B cell (primary cell): ENCODE measurements around the gene KLHL22. TPM values are rescaled to one million over a fixed set of nuclear protein-coding genes. Genes with fewer than 3 reads are reported as not detected.

Experiments used
- ATAC-seq: fragments of 200-7000 bp; cut with Tn5 transposase; one replicate; pipeline ENCODE4 v1.10.0; 2021; ENCODE audit warnings: low read depth, mild to moderate bottlenecking, moderate number of reproducible peaks, moderate library complexity
- CTCF ChIA-PET: fragments of 350-600 bp; sonication (Branson Sonifier 250); formaldehyde crosslinking; loops from one replicate; lab custom pipeline; 2021; ENCODE audit warnings: antibody characterized with exemption, inconsistent platforms; lab: Charles Lee
- POLR2A ChIA-PET: fragments of 350-600 bp; sonication (Branson Sonifier 250); formaldehyde crosslinking; loops from one replicate; lab custom pipeline; 2021; ENCODE audit warnings: antibody characterized with exemption; lab: Charles Lee
- DNase-seq: peaks from one replicate; pipeline ENCODE4 v3.0.0; 2013
- H2AFZ ChIP-seq: 2 replicates; pipeline ENCODE4 v1.6.1; 2012; ENCODE audit warnings: mild to moderate bottlenecking, low read depth, low read length; ENCODE audit not compliant: insufficient read depth, poor library complexity, severe bottlenecking
- H3K27ac ChIP-seq, 2 donors: 1 replicate in 1 of 2; 2 replicates in 1 of 2; pipeline ENCODE4 v1.5.1; 2012 to 2013; ENCODE audit warnings: low read length in 2 of 2, mild to moderate bottlenecking in 2 of 2, moderate library complexity in 1 of 2
- H3K27me3 ChIP-seq, 4 experiments: fragments of 200-600 bp in 1 of 4; sonication (generic) in 1 of 4; replicated peaks in 1 of 4; 1 replicate in 2 of 4; 2 replicates in 2 of 4; pipeline versions ENCODE4 v1.6.1 to v1.7.0; 2013 to 2016; ENCODE audit warnings: low read length in 3 of 4, mild to moderate bottlenecking in 2 of 4, mixed read lengths in 1 of 4, moderate library complexity in 1 of 4; ENCODE audit not compliant: insufficient read depth in 4 of 4, control insufficient read depth in 3 of 4; ENCODE audit errors: control extremely low read depth in 1 of 4
- H3K36me3 ChIP-seq, 2 experiments: replicated peaks in 1 of 2; 1 replicate in 1 of 2; 2 replicates in 1 of 2; pipeline versions ENCODE4 v1.6.1 to v1.7.1; 2013; ENCODE audit warnings: low read length in 1 of 2; ENCODE audit not compliant: insufficient read depth in 2 of 2, control insufficient read depth in 1 of 2; ENCODE audit errors: control extremely low read depth in 1 of 2, extremely low read depth in 1 of 2
- H3K4me1 ChIP-seq, 2 donors: fragments of 200-600 bp in 1 of 2; sonication (generic) in 1 of 2; 1 replicate in 1 of 2; 2 replicates in 1 of 2; pipeline versions ENCODE4 v1.5.1 to v1.6.1; 2013 to 2017; ENCODE audit warnings: low read length in 2 of 2; ENCODE audit not compliant: control insufficient read depth in 2 of 2, insufficient read depth in 2 of 2
- H3K4me2 ChIP-seq: replicated peaks from 2 replicates; pipeline ENCODE3; 2012; ENCODE audit warnings: mild to moderate bottlenecking, low read depth, low read length; ENCODE audit not compliant: poor library complexity, severe bottlenecking
- H3K4me3 ChIP-seq, 5 experiments: fragments of 200-600 bp in 1 of 5; sonication (generic) in 1 of 5; 1 replicate in 3 of 5; 2 replicates in 2 of 5; pipeline versions ENCODE4 v1.5.1 to v1.7.0; 2011 to 2016; ENCODE audit warnings: low read length in 4 of 5, mild to moderate bottlenecking in 4 of 5, low read depth in 2 of 5, control low read depth in 1 of 5, moderate library complexity in 1 of 5; ENCODE audit not compliant: insufficient read depth in 1 of 5; ENCODE audit errors: control extremely low read depth in 1 of 5, extremely low read depth in 1 of 5
- H3K79me2 ChIP-seq: fragments of 200-600 bp; sonication (generic); one replicate; pipeline ENCODE4 v1.6.0; 2016; ENCODE audit warnings: low read length; ENCODE audit not compliant: control insufficient read depth, insufficient read depth
- H3K9ac ChIP-seq: fragments of 200-600 bp; sonication (generic); 2 replicates; pipeline ENCODE4 v1.6.1; 2017; ENCODE audit warnings: mild to moderate bottlenecking, low read length, moderate library complexity
- H3K9me3 ChIP-seq, 3 donors: one replicate each; pipeline versions ENCODE4 v1.6.1 to v1.7.1; 2013; ENCODE audit warnings: low read length in 2 of 3; ENCODE audit not compliant: control insufficient read depth in 2 of 3, insufficient read depth in 1 of 3; ENCODE audit errors: control extremely low read depth in 1 of 3
- H4K20me1 ChIP-seq: 2 replicates; pipeline ENCODE4 v1.6.0; 2012; ENCODE audit warnings: mild to moderate bottlenecking, low read length; ENCODE audit not compliant: insufficient read depth, control insufficient read depth, poor library complexity, severe bottlenecking
- H3K27ac Mint-ChIP-seq: one replicate; pipeline ENCODE4 v1.8.0; 2021; ENCODE audit warnings: mixed read lengths
- H3K27me3 Mint-ChIP-seq: one replicate; pipeline ENCODE4 v1.8.0; 2021; ENCODE audit warnings: mixed read lengths
- H3K4me1 Mint-ChIP-seq: one replicate; pipeline ENCODE4 v1.8.0; 2021; ENCODE audit warnings: mixed read lengths
- H3K4me3 Mint-ChIP-seq: one replicate; pipeline ENCODE4 v1.8.0; 2021; ENCODE audit warnings: mixed read lengths
- H3K9me3 Mint-ChIP-seq: one replicate; pipeline ENCODE4 v1.8.0; 2022; ENCODE audit warnings: mixed read lengths; ENCODE audit not compliant: insufficient read depth
- CTCF ChIP-seq: fragments of 200-600 bp; IDR thresholded peaks from one replicate; pipeline ENCODE4 v1.8.0; 2022; ENCODE audit warnings: antibody characterized with exemption, mild to moderate bottlenecking
- EZH2 ChIP-seq: IDR thresholded peaks from 2 replicates; pipeline ENCODE4 v1.6.1; 2012; ENCODE audit warnings: borderline replicate concordance, low read depth, mild to moderate bottlenecking, moderate library complexity, low read length; ENCODE audit not compliant: insufficient read depth, poor library complexity, severe bottlenecking
- WGBS: methylation state at CpG from one replicate; pipeline ENCODE4 v1.1.5; 2013; ENCODE audit warnings: missing lambda C conversion rate; ENCODE audit not compliant: insufficient coverage; 5-methylcytosine and 5-hydroxymethylcytosine counted together
- intact Hi-C: fragments of 100-400 bp; cut with micrococcal nuclease; formaldehyde crosslinking; loops from one replicate; pipeline ENCODE4 v1.10.0; 2022
- polyA plus RNA-seq: library from polyadenylated mRNA; depleted of rRNA; stranded (reverse); fragments of >200 nt; gene quantifications from 2 replicates; pipeline ENCODE4 v1.2.3, GENCODE V29; 2012
- total RNA-seq, 2 donors: library from RNA; stranded (reverse); fragments of 120-200 nt in 1 of 2; gene quantifications; 1 replicate in 1 of 2; 2 replicates in 1 of 2; pipeline versions ENCODE4 v1.2.3 to v1.2.4, GENCODE V29; 2013 to 2022

The KLHL22 gene
- total and polyA plus RNA-seq, 2 donors (not counting 1 experiment from before 2014, with no cell fraction given), result 37.0 to 45.6 TPM

DNA sequence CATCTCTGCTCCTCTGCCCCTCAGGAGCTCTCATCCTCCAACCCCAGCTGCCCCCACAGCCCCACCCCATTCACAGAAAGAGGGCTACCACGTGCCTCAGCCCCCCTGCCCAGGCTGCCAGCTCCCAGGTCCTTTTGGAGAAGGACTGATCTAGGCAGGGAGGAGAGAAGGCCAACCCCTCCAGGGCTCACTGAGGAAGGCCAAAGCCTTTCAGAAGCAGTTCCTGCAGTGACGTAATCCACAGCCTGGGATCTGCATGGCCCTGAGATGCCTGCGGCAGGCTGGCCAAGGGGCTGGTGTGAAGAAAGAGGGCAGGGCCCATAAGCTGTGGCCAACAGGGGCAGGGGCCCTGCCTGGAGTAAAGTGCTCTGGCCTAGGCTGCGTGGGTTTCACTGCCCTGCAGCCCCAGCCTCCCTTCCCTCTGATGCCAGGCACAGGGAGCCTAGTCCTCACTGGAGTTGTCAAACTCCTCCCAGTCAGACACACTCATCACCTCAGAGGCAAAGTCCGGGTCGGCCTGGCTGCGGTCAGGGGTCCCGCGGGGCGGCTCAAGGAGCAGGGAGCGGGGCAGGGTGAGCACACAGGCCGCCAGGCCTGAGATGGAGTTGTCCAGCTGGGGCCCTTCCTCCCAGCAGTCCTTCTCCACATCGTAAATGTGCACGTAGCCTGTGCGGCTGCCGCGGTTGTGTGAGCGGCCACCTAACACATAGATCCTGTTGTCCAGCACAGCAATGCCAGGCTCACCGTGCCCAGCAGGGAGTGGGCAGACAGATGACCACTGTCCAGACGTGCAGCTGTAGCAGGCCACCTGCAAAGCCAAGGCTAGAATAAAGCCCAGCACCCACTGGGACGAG, 53.7 kb downstream of the KLHL22 start:
- H3K27me3 Mint-ChIP-seq, result peaks cover 9% of the 10 kb centered on the region
- WGBS, result 97% methylated on average over 20 of the region's 21 CpGs
- H3K4me1 ChIP-seq, result peaks cover 12 to 14% of the 10 kb centered on the region in 2 donors
- no peak overlapping the region for H3K27ac ChIP-seq
- ATAC-seq (no peak), DNase-seq (no peak)
- H3K27ac Mint-ChIP-seq, result no peak overlapping the region
- no peak overlapping the region for H3K4me3 ChIP-seq
- H3K27me3 ChIP-seq, result peaks cover 0 to 22% (median 11%) of the 10 kb centered on the region in 4 experiments
- H3K4me2 ChIP-seq, result no peak overlapping the region
- peaks cover 0 to 15% (median 0%) of the 10 kb centered on the region in 3 donors for H3K9me3 ChIP-seq
- H3K4me1 Mint-ChIP-seq, result peaks cover 13% of the 10 kb centered on the region
- CTCF ChIA-PET, result interaction anchor here (1.1 to 1.8 kb wide), 2 partner anchors 12 to 24 kb away, joined by 3 to 7 read pairs; no protein-coding TSS in a partner anchor
- TF ChIP-seq CTCF (no peak), EZH2 (no peak)
- H4K20me1 ChIP-seq, result peaks cover 14% of the 10 kb centered on the region
- H3K9ac ChIP-seq, result no peak overlapping the region
- H3K9me3 Mint-ChIP-seq, result no peaks in the 10 kb centered on the region
- no peaks in the 10 kb centered on the region for H3K79me2 ChIP-seq
- H3K36me3 ChIP-seq, result peaks cover 2 to 25% of the 10 kb centered on the region in 2 experiments
- intact Hi-C loops, result no loop called here
- no peak overlapping the region for H2AFZ ChIP-seq
- H3K4me3 Mint-ChIP-seq, result no peak overlapping the region
- POLR2A ChIA-PET, result interaction anchor here (1.6 kb wide), 1 partner anchor 22 kb away, joined by 6 read pairs; no protein-coding TSS in a partner anchor
